ENCODE results near the gene S100P.
"Not testable (repeated sequence)": the region's sequence is repeated elsewhere in the genome, so short reads cannot be mapped to it uniquely, and the experiment has no call there.

- not testable (repeated sequence) for TF ChIP-seq POLR2A, TAF1 (IDR thresholded peaks at IDR 0.05; ENCODE audit: low read depth, low read length)
Observed at GRCh38 chr4:6655291-6655690, 38.4 kb upstream of the S100P start.

Measured in GM12891 (cell line).